ACC112 (cell line): ENCODE data around the gene SIGLEC9.

Experiments
- H2AFZ ChIP-seq: fragments of 200-600 bp; sonication (generic); one replicate; pipeline ENCODE4 v1.6.0; 2017; ENCODE audit warnings: antibody characterized with exemption, low read length; ENCODE audit not compliant: unreplicated experiment
- H3K27ac ChIP-seq: fragments of 200-600 bp; sonication (generic); 2 replicates; pipeline ENCODE4 v1.5.1; 2014; ENCODE audit warnings: low read depth, mild to moderate bottlenecking, antibody characterized with exemption, low read length, moderate library complexity
- H3K27me3 ChIP-seq: fragments of 200-600 bp; sonication (generic); 2 replicates; pipeline ENCODE4 v1.6.1; 2014; ENCODE audit warnings: mild to moderate bottlenecking, antibody characterized with exemption, low read length, moderate library complexity, mixed read lengths; ENCODE audit not compliant: insufficient read depth
- H3K36me3 ChIP-seq: fragments of 200-600 bp; sonication (generic); 2 replicates; pipeline ENCODE4 v1.6.1; 2016; ENCODE audit warnings: mild to moderate bottlenecking, antibody characterized with exemption, low read length, moderate library complexity, mixed read lengths; ENCODE audit not compliant: insufficient read depth
- H3K4me1 ChIP-seq: fragments of 200-600 bp; sonication (generic); one replicate; pipeline ENCODE4 v1.6.1; 2016; ENCODE audit warnings: low read length, mixed read lengths; ENCODE audit not compliant: insufficient read depth, unreplicated experiment, control insufficient read depth
- H3K4me3 ChIP-seq: fragments of 200-600 bp; sonication (generic); 2 replicates; pipeline ENCODE4 v1.5.1; 2014; ENCODE audit warnings: mild to moderate bottlenecking, low read depth, low read length
- H3K79me2 ChIP-seq: fragments of 200-600 bp; sonication (generic); one replicate; pipeline ENCODE4 v1.6.0; 2016; ENCODE audit warnings: low read length; ENCODE audit not compliant: control insufficient read depth, unreplicated experiment, insufficient read depth

Gene SIGLEC9

DNA sequence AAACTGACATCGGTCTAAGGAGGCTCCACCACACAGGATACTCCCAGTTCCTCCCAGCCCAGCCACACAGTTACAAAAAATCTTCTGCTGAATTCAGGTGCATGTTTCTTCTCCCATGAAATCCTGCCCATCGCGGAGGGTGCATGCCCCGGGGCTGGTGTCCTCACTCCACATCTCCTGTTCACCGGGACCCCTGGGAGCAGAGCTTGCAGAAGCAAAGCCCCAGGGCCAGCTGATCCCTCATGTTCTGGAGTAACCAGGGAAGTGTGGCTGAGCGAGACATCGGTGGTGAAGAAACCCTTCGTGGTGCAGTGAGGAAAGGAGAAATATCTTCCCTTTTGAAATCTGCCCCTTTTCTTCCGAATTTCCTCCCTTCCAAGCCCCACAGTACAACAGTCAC, 904 bp upstream of the SIGLEC9 start:
- no peak overlapping the region for H3K27ac ChIP-seq
- no peaks in the 10 kb centered on the region for H3K79me2 ChIP-seq
- no peaks in the 10 kb centered on the region for H3K27me3 ChIP-seq
- no peaks in the 10 kb centered on the region for H3K36me3 ChIP-seq
- peaks cover 11% of the 10 kb centered on the region for H3K4me1 ChIP-seq
- no peak overlapping the region for H2AFZ ChIP-seq
- H3K4me3 ChIP-seq: no peak overlapping the region

DNA sequence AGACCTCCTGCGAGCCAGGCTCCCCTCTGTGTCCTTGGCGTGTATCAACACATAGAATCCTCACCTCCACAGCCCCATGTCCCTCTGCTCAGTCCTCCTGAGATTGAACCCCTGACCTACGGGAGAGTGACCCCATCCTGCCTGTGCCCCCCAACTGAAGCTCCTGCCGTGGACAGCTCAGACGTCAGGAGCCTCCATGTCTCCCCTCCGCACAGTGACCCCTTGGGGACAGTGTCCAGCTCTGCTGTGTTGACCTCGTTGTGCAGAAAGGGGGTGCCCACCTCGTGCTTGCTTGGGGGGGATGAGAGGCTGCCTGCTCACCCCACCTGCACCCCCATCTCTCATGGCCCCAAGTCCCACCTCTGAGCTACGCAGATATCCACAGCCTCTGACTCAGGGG, 490 bp upstream of the SIGLEC9 start:
- H3K27ac ChIP-seq: no peak overlapping the region
- no peak overlapping the region for H2AFZ ChIP-seq
- no peaks in the 10 kb centered on the region for H3K36me3 ChIP-seq
- H3K79me2 ChIP-seq: no peaks in the 10 kb centered on the region
- H3K4me1 ChIP-seq: peaks cover 12% of the 10 kb centered on the region
- no peaks in the 10 kb centered on the region for H3K27me3 ChIP-seq
- no peak overlapping the region for H3K4me3 ChIP-seq

DNA sequence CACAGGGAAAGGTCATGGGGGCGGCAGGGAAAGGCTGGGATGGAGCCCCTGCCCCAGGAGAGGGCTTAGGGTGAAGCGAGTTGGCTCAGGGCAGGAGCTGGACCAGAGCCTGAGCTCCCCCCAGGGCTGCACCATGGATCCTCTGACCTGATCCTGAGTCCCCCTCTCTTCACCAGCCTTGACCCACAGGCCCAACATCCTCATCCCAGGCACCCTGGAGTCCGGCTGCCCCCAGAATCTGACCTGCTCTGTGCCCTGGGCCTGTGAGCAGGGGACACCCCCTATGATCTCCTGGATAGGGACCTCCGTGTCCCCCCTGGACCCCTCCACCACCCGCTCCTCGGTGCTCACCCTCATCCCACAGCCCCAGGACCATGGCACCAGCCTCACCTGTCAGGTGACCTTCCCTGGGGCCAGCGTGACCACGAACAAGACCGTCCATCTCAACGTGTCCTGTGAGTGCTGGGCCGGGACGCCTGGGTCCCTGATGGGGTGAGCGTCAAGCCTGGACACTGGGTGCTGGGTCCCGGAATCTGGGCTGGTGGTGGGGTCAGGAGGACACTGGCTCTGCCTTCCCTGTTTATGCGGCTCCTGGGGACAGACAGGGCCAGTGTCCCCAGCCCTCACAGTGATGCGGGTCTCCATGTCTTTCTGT, 842 bp downstream of the SIGLEC9 start:
- Histone ChIP-seq H3K4me3 (no peak overlapping the region), H3K79me2 (no peaks in the 10 kb centered on the region), H2AFZ (no peak overlapping the region), H3K27me3 (peaks cover 5% of the 10 kb centered on the region; the same call in 1 of the 2 replicates), H3K27ac (no peak overlapping the region), H3K4me1 (peaks cover 12% of the 10 kb centered on the region), H3K36me3 (no peaks in the 10 kb centered on the region)

DNA sequence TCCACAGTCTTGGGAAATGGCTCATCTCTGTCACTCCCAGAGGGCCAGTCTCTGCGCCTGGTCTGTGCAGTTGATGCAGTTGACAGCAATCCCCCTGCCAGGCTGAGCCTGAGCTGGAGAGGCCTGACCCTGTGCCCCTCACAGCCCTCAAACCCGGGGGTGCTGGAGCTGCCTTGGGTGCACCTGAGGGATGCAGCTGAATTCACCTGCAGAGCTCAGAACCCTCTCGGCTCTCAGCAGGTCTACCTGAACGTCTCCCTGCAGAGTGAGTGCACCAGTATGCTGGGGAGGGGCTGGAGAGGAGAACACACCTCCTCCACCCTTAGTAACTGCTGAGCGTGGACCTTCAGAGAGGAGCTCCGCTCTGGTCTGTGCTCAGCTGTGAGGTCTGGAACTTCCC, 2.3 kb downstream of the SIGLEC9 start:
- H3K79me2 ChIP-seq: no peaks in the 10 kb centered on the region
- H3K27ac ChIP-seq: no peak overlapping the region
- peaks cover 14% of the 10 kb centered on the region for H3K4me1 ChIP-seq
- no peak overlapping the region for H2AFZ ChIP-seq
- H3K36me3 ChIP-seq: no peaks in the 10 kb centered on the region
- H3K4me3 ChIP-seq: no peak overlapping the region
- peaks cover 9% of the 10 kb centered on the region; the same call in 1 of the 2 replicates for H3K27me3 ChIP-seq

DNA sequence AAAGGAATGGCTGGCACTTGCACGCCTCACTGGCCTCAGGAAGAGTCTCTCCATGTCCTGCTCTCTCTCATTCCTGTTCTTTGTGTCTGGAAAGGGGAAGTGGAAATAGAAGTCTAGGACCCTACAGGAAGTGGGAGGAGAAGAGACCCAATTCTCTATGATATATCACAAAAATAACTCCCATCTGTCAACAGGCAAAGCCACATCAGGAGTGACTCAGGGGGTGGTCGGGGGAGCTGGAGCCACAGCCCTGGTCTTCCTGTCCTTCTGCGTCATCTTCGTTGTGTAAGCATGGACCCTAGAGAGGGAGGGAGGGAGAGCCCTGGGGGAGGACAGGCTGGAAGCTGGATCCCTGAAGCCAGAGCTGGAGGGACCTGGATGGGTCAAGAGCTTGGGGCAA, 3.0 kb downstream of the SIGLEC9 start:
- Histone ChIP-seq H3K79me2 (no peaks in the 10 kb centered on the region), H3K36me3 (no peaks in the 10 kb centered on the region), H3K4me1 (peaks cover 15% of the 10 kb centered on the region), H3K4me3 (no peak overlapping the region), H2AFZ (no peak overlapping the region), H3K27me3 (peaks cover 9% of the 10 kb centered on the region; the same call in 1 of the 2 replicates), H3K27ac (no peak overlapping the region)

DNA sequence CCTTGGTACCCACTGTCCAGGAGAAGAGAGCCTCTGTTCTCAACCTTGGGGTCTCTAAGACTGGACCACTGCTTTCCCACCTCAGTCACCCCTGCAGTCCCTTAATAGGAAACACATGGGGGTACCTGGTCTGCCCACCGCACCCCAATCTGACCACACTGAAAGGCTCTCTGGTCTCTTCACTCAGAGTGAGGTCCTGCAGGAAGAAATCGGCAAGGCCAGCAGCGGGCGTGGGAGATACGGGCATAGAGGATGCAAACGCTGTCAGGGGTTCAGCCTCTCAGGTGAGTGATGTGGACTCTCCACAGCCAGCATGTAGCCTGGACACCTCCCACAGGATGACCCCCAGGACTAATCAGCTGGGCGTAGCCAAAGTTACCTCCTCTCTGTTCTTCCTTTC, 3.5 kb downstream of the SIGLEC9 start:
- Histone ChIP-seq H3K4me3 (no peak overlapping the region), H3K36me3 (no peaks in the 10 kb centered on the region), H3K27me3 (peaks cover 9% of the 10 kb centered on the region; the same call in 1 of the 2 replicates), H3K27ac (no peak overlapping the region), H3K4me1 (peaks cover 15% of the 10 kb centered on the region), H3K79me2 (no peaks in the 10 kb centered on the region), H2AFZ (no peak overlapping the region)

DNA sequence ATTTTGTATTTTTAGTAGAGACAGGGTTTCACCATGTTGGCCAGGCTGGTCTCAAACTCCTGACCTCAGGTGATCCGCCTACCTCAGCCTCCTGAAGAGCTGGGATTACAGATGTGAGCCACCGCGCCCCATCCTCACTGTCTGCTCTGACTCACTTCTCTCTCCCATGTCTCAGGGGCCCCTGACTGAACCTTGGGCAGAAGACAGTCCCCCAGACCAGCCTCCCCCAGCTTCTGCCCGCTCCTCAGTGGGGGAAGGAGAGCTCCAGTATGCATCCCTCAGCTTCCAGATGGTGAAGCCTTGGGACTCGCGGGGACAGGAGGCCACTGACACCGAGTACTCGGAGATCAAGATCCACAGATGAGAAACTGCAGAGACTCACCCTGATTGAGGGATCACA, 5.0 kb downstream of the SIGLEC9 start:
- Histone ChIP-seq H3K36me3 (no peaks in the 10 kb centered on the region), H3K27ac (no peak overlapping the region), H3K4me3 (no peak overlapping the region), H2AFZ (no peak overlapping the region), H3K27me3 (peaks cover 9% of the 10 kb centered on the region; the same call in 1 of the 2 replicates), H3K4me1 (peaks cover 15% of the 10 kb centered on the region), H3K79me2 (no peaks in the 10 kb centered on the region)

DNA sequence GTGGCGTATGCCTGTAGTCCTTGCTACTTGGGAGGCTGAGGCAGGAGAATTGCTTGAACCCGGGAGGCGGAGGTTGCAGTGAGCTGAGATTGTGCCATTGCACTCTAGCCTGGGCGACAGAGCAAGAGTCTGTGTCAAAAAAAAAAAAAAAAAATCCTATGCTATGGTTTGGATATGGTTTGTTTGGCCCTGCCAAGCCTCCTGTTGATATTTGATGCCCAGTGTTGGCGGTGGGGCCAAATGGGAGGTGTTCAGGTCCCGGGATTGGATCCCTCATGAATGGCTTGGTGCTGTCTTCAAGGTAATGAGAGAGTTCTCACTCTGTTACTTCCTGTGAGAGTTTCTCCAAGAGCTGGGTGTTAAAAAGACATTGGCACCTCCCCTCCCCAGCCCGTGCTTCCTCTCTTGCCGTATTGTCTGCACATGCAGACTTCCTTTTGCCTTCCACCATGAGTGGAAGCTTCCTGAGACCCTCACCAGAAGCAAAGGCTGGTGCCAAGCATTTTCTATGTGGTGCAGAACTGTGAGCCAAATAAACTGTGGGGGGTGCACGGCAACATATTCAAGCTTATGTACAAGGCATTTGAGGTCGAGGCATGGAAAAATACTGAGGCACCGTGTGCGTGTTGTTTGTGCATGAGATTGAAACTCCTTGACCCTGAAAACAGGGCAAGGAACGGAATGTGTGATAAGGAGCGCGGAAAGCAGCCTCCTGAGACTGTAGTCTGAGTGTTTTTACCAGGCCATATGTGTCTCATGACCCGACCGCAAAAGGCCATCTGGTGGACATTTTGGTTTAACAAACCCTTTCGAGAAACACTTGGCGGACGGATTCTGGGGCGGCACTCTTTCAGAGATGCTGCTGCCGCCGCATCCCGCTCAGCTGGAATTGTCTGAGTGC, 7.3 kb downstream of the SIGLEC9 start:
- no peaks in the 10 kb centered on the region for H3K79me2 ChIP-seq
- H2AFZ ChIP-seq: no peak overlapping the region
- no peaks in the 10 kb centered on the region for H3K36me3 ChIP-seq
- peaks cover 15% of the 10 kb centered on the region for H3K4me1 ChIP-seq
- H3K27me3 ChIP-seq: peaks cover 20% of the 10 kb centered on the region
- H3K27ac ChIP-seq: no peak overlapping the region
- H3K4me3 ChIP-seq: peak overlapping the region; percentile 33; the same call in 1 of the 2 replicates

DNA sequence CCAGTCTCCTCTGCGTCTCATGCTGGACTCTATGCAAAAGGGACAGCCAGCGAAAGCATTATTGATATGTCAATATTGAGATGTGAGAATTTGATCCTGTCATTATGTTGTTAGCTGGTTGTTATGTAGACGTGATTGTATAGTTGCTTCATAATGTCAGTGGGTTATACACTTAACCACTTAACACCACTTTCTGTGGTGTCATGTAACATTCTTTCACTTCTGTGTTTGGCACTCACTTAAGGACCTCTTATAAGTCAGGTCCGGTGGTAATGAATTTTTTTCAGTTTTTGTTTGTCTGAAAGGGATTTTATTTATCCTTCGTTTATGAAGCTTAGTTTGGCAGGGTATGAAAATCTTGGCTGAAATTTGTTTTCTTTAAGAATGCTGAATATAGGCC, 10.3 kb downstream of the SIGLEC9 start:
- peaks cover 46% of the 10 kb centered on the region for H3K27me3 ChIP-seq
- no peak overlapping the region for H3K4me3 ChIP-seq
- H3K79me2 ChIP-seq: no peaks in the 10 kb centered on the region
- H3K36me3 ChIP-seq: no peaks in the 10 kb centered on the region
- H3K4me1 ChIP-seq: peaks cover 3% of the 10 kb centered on the region
- no peak overlapping the region for H3K27ac ChIP-seq
- no peak overlapping the region for H2AFZ ChIP-seq

DNA sequence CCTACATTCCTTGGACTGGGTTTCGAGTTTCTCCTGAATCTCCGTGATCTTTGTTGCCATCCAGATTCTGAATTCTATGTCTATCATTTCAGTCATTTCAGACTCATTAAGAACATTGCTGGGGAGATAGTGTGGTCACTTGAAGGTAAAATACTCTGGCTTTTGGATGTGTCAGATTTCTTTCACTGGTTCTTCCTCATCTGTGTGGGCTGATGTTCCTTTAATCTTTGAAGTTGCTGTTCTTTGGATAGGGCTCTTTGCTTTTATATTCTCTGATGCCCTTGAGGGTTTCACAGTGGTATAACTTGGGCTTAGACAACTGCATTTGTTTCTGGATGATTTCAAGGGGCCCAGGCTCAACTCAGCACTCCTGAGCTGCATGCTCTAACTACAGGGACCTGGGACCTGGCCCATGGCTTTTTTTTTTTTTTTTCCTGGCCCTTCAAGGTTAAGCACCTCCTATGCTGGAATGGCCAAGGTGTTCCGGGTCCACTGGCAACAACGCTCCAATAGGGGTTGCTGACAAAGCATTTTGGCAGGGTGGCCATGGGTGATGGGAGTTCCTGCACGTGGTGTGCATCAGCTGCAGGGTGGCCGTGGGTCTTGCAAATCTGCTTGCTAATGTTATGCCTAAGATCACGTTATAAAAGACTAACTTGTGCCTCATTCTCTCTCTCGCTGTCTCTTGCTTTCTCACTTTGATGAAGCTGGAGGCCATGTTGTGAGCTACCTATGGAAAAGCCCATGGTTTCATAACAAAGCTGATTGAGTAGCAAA, 11.5 kb downstream of the SIGLEC9 start:
- peaks cover 49% of the 10 kb centered on the region for H3K27me3 ChIP-seq
- peaks cover 3% of the 10 kb centered on the region for H3K4me1 ChIP-seq
- no peak overlapping the region for H2AFZ ChIP-seq
- no peak overlapping the region for H3K27ac ChIP-seq
- no peak overlapping the region for H3K4me3 ChIP-seq
- H3K79me2 ChIP-seq: no peaks in the 10 kb centered on the region
- H3K36me3 ChIP-seq: no peaks in the 10 kb centered on the region
